Psoas muscle (tissue), 8 donors: Measurements from ENCODE around the gene S1PR1. TPM values are rescaled to one million over a fixed set of nuclear protein-coding genes. Genes with fewer than 3 reads are reported as not detected.

Experiments
- ATAC-seq, 4 donors: fragments of 200-7000 bp; cut with Tn5 transposase; one replicate each; pipeline ENCODE4 v1.9.1; 2020; ENCODE audit warnings: moderate library complexity in 3 of 4, mild to moderate bottlenecking in 2 of 4
- DNase-seq, 2 donors: peaks; one replicate each; pipeline ENCODE4 v3.0.0-alpha.2; 2020
- H3K27ac ChIP-seq: fragments of 200-600 bp; one replicate; pipeline ENCODE4 v1.8.0; 2022
- H3K27me3 ChIP-seq, 3 donors: fragments of 200-600 bp in 1 of 3; one replicate each; pipeline versions ENCODE4 v1.6.1 to v1.8.0; 2013 to 2022; ENCODE audit warnings: low read length in 2 of 3, mild to moderate bottlenecking in 2 of 3, moderate library complexity in 1 of 3; ENCODE audit not compliant: insufficient read depth in 3 of 3
- H3K36me3 ChIP-seq, 2 donors: fragments of 200-600 bp in 1 of 2; one replicate each; pipeline versions ENCODE4 v1.6.1 to v1.8.0; 2013 to 2022; ENCODE audit warnings: low read depth in 1 of 2, mild to moderate bottlenecking in 1 of 2, moderate library complexity in 1 of 2; ENCODE audit not compliant: insufficient read depth in 1 of 2
- H3K4me1 ChIP-seq: fragments of 200-600 bp; one replicate; pipeline ENCODE4 v1.8.0; 2022
- H3K4me3 ChIP-seq: fragments of 200-600 bp; one replicate; pipeline ENCODE4 v1.8.0; 2022; ENCODE audit warnings: mild to moderate bottlenecking
- H3K9me3 ChIP-seq: fragments of 200-600 bp; one replicate; pipeline ENCODE4 v1.8.0; 2022
- WGBS, 3 donors: extraction: QIAGEN DNeasy Blood & Tissue Kit; methylation state at CpG; one replicate each; pipeline versions ENCODE4 v1.1.6 to v1.1.7; 2013; 5-methylcytosine and 5-hydroxymethylcytosine counted together
- intact Hi-C, 2 donors: fragments of 100-400 bp; cut with DNase I; formaldehyde crosslinking; loops; one replicate each; pipeline versions ENCODE4 v1.11.0 to v1.14.2; 2022
- polyA plus RNA-seq, 3 donors: library from polyadenylated mRNA; stranded (reverse); fragments of 200-250 nt; gene quantifications; one replicate each; pipeline ENCODE4 v1.2.3, GENCODE V29; 2013
- total RNA-seq, 4 donors: library from RNA; stranded (reverse); fragmentation: NEBNext Ultra II Directional in 2 of 4; extraction: Animal tissue kit (Norgen Biotek cat#: 25700) in 2 of 4; gene quantifications; one replicate each; pipeline versions ENCODE4 v1.2.1 to v1.2.4, GENCODE V29; 2021 to 2023
- TF ChIP-seq, protein P1 (sequence below): fragments of 200-600 bp; IDR thresholded peaks from one replicate; pipeline ENCODE4 v1.8.0; 2022; ENCODE audit warnings: antibody characterized with exemption
- donor health status: healthy with polysubstance abuse.
- donor health status: DM: no; HTN: no; CAD: no; lungs with moderate emphysema.
- donor health status: Bipolar disorder and iron deficiency.
- donor health status: healthy.
- donor health status: DM: yes; HTN: yes; CAD: no.
- donor health status: DM: no; HTN: no; CAD: no.
- donor health status: DM: no; HTN: no; CAD: no.
- donor health status: DM: yes; HTN: yes; CAD: no.

S1PR1 gene
- total and polyA plus RNA-seq, 7 donors = 21.9 to 35.7 (median 25.8) TPM

DNA sequence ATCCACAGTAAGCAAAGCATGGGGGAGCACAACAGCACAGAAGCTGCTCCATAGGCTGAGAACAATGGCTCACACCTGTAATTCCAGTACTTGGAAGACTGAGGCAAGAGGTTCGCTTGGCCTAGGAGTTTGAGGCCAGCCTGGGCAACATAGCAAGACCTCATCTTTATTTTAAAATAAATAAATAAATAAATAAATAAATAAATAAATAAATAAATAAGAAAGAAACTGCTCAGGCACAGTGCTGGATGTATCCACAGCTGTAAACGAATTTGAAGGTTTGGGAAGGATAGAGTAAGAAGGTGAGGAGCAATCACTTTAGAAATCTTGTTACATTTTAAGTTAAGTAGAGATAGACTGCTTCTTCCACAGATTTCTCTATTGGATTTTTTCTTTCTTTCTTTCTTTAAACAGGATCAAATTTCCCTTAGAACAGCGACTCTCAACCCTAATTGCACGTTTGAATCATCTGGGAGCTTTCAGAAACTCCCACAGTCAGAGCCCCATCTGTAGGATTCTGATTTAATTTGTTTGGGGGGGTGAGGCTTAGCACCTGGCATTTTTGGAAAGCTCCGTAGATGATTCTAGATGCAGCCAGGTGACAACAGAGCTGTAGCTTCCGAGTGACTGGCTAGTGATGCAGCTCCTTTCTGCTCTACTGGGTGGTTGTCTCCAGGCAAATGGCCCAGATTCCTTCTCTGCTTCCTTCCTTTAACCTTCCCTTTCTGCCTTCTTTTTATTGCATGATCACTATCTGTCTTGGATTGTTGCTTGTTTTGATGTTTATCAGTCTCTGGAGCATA, 53.5 kb downstream of the S1PR1 start:
- DNase-seq (no peak), ATAC-seq (no peak)
- Histone ChIP-seq H3K27ac (no peak overlapping the region), H3K4me3 (no peak overlapping the region), H3K4me1 (no peaks in the 10 kb centered on the region), H3K9me3 (no peaks in the 10 kb centered on the region), H3K36me3 (no peaks in the 10 kb centered on the region), H3K27me3 (peaks cover 0 to 2% (median 0%) of the 10 kb centered on the region in 3 donors)
- 47 to 53% (median 51%) methylated on average over 6 of the region's 6 CpGs for WGBS, 3 donors
- TF ChIP-seq, protein P1, sequence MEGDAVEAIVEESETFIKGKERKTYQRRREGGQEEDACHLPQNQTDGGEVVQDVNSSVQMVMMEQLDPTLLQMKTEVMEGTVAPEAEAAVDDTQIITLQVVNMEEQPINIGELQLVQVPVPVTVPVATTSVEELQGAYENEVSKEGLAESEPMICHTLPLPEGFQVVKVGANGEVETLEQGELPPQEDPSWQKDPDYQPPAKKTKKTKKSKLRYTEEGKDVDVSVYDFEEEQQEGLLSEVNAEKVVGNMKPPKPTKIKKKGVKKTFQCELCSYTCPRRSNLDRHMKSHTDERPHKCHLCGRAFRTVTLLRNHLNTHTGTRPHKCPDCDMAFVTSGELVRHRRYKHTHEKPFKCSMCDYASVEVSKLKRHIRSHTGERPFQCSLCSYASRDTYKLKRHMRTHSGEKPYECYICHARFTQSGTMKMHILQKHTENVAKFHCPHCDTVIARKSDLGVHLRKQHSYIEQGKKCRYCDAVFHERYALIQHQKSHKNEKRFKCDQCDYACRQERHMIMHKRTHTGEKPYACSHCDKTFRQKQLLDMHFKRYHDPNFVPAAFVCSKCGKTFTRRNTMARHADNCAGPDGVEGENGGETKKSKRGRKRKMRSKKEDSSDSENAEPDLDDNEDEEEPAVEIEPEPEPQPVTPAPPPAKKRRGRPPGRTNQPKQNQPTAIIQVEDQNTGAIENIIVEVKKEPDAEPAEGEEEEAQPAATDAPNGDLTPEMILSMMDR = no peak
- intact Hi-C loops = no loop called here

Other genes with a start within 250 kb of the S1PR1 start
- 10 to 100 TPM; 18.6 to 32.2 (median 29.7) TPM for gene DPH5, start 211.2 kb upstream of the S1PR1 start, total RNA-seq
- 10 to 100 TPM; 24.9 to 44.0 (median 31.1) TPM for gene DPH5, start 211.2 kb upstream of the S1PR1 start, polyA plus RNA-seq